ENCODE measurements around the gene OR2A12. TPM values are rescaled to one million over a fixed set of nuclear protein-coding genes. Genes with fewer than 3 reads are reported as not detected.
"Not testable (repeated sequence)": the region's sequence is repeated elsewhere in the genome, so short reads cannot be mapped to it uniquely, and the experiment has no call there.

Gene OR2A12
- total RNA-seq: not detected

- no peak for DNase-seq (ENCODE audit: low spot score)
Observed at GRCh38 chr7:144085978-144086377, at the start of gene OR2A12. Gene OR2A12 (plus strand): TSS chr7:144086278. CDS start chr7:144095108, 8,830 bp downstream.

DNA sequence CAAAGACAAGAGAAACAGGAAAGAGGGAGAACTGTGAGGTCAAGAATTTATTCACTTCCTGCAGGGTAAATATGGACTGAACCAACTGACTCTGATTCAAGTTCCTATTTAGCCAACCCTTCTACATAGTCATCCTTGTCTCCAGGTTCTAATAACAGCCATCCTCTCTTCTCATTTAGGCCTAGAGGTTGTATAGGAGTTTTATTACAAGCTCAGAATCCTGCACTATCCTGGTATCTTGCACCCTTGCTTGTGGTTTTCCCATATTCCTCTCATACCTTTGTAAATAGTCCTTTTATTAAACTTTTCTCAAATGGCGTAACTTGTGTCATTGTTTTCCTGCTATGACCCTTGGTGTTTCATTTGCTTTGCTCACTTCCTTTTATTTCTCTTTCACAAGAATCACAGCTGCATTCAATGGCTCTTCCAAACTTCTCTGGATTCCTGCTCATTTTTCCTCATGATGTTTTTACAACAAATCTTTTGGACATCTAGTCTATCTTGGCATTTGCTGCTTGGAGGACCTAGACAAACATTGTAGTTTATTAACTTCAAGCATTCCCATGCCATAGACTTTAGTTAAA is 49.7 kb upstream of the OR2A12 start:
- no peak for DNase-seq (ENCODE audit: low spot score)

DNA sequence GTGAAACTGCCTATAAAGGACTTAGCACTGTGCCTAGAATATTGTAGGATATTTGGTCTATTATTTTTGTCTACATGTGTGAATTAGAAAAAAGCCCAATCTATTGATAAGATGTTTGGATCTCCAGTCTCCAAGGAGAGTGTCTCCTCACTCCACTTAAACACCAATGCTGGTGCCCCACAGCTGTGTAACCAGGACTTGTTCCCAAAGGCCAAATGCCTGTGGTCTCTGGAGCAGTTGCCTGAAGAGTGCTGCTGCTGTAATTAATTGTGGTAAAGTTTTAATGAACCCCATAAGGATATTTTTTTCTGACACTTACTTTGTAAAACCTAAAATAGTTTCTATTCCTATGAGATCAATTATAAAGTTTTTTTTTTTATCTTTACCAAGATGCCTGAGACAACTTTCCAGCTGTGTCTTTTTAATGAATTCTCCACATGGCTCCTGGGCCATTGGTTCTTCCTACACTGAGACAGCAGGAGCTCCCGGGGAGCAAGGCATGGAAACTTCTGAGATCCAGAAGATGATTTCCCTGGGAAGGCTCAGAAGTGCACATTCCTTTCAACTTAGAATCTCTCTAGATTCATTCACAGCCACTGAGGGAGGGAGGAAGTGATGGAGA is 48.6 kb upstream of the OR2A12 start:
- DNase-seq (ENCODE audit: low spot score): no peak

- DNase-seq (ENCODE audit: low spot score): no peak
Observed at GRCh38 chr7:144038887-144039286, 47.2 kb upstream of the OR2A12 start.

DNA sequence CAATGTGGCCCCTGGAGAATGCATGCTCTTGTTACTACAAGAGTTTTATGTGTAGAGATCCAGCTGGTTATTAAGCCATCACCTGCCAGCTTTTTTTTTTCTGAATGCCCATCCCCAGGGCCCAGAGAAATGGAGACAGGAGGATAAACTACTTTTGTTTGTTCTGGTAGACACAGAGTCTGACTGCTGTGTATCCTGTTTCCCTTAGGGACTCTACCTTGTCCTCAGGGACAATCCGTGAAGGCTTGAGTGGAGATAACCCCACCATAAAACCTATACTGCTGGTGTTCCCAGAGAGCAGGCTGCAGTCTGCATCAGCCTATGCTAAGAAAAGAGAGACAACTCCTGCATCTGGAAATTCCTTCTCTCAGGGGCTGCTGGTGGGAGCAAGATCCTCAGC is 37.4 kb upstream of the OR2A12 start, which contains the start of gene OR2A5:
OR2A5 (plus strand) TSS at position 301 of the 400 bp plus-strand sequence. CDS start 1,454 bp downstream, outside the sequence.
- no peak for DNase-seq (ENCODE audit: low spot score)

DNA sequence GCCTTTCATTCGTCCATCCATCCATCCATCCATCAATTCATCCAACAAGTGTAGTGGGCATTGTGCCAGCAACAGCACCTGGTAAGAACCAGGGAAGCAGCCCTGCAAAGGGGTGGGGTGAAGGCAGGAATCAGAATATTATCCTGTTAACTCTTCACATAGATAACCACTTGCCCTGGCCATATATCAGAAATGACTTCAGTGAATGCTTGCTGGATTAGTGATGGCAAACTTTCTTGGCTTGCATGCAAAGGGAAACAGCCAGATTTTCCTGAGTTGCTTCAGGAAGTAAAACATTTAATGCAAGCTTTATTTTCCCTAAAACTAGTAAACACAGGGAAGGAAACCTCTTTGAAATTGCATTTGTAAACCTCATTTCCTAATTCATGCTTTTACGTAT is 36.6 kb upstream of the OR2A12 start:
- DNase-seq (ENCODE audit: low spot score): no peak

- DNase-seq (ENCODE audit: low spot score): no peak
Observed at GRCh38 chr7:144050093-144050492, 36.0 kb upstream of the OR2A12 start.

GRCh38 chr7:144050884-144051283 is 35.2 kb upstream of the OR2A12 start:
- not testable (repeated sequence) for DNase-seq (ENCODE audit: low spot score)

DNA sequence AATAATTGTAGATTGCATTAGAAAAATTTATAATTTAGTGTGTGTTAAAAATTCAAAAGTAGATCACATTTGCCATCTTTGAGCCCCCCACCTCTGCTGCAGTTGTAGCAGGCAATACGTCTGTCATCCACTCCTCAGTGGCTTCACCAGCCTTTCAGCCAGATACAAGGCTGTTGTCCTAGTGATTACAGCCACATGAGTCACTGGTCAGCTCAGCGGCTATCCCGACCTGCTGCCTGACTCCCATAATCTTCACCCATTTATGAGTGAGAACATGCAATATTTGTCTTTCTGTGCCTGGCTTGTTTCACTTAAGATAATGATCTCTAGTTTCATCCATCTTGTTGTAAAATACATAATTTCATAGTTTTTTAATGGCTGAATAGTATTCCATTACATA is 28.1 kb upstream of the OR2A12 start:
- DNase-seq (ENCODE audit: low spot score): no peak

GRCh38 chr7:144063710-144064109 is 22.4 kb upstream of the OR2A12 start:
- no peak for DNase-seq (ENCODE audit: low spot score)

DNA sequence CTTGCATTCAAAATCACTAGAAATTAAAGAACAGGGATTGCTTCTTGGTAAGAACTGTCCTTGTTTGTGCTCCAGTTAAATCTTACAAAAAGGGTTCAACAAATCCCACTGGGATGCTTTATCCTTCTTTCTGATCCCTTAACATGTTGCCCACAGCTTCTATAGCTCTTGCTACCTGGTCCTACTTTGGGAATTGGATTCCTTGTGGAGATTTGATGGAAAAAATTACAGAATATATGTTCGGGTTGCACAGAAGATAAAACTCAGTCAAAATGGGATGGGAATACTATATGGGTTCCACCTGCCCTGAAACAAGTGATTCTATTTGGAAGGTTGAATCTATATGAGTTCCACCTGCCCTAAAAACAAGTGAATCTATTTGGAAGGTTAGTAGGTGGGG is 16.6 kb upstream of the OR2A12 start, which contains the start of gene OR2A25:
OR2A25 (plus strand) TSS at position 301 of the 400 bp plus-strand sequence. CDS start 4,409 bp downstream, outside the sequence.
- no peak for DNase-seq (ENCODE audit: low spot score)

DNA sequence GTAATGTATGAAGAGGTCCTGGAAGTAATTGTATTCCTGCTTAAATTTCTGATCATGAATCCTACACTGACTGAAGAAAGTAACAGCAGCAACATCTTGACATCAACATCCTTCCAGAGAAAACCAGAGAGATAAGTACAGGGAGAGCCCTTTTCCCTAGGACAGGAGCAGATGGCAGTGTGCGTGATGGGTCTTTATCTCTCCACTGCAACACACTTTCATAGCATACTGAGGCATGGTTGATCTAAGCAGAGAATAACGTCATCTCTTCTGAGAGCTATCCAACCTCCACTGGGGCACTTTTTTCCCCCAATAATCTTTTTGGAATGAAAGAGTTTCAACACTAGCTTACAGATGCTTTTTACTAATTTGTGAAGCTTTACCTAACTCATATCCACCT is 16.1 kb upstream of the OR2A12 start:
- DNase-seq (ENCODE audit: low spot score): no peak

GRCh38 chr7:144074374-144074773 is 11.7 kb upstream of the OR2A12 start:
- no peak for DNase-seq (ENCODE audit: low spot score)

DNA sequence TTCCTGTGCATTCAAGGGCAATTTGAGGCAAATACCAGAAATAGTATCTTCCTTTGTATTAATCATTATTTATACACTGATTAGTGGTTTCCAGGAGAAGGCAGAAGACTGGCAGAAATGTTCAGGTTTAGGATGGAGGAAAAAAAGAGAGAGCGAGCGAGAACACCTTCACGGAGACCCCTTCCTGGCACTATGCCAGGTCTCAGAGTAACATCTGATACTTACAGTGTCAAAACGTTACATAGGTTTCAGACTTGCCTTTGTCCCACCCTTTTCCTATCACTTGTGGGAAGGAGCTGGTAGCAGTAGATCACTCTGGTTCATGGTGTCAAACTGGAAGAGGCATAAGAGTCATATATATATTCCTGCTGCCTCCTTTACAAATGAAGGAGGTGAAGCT is 652 bp downstream of the OR2A12 start:
- DNase-seq (ENCODE audit: low spot score): no peak

- DNase-seq (ENCODE audit: low spot score): no peak
Observed at GRCh38 chr7:144087230-144087629, 1.2 kb downstream of the OR2A12 start.

- DNase-seq (ENCODE audit: low spot score): no peak
Observed at GRCh38 chr7:144090667-144091066, 4.6 kb downstream of the OR2A12 start.

- DNase-seq (ENCODE audit: low spot score): no peak
Observed at GRCh38 chr7:144098776-144099175, 12.7 kb downstream of the OR2A12 start.

- DNase-seq (ENCODE audit: low spot score): no peak
Observed at GRCh38 chr7:144100607-144101006, 14.5 kb downstream of the OR2A12 start.

- no peak for DNase-seq (ENCODE audit: low spot score)
Observed at GRCh38 chr7:144102041-144102440, 16.0 kb downstream of the OR2A12 start.

GRCh38 chr7:144105211-144105610 is 19.1 kb downstream of the OR2A12 start:
- DNase-seq (ENCODE audit: low spot score): no peak

DNA sequence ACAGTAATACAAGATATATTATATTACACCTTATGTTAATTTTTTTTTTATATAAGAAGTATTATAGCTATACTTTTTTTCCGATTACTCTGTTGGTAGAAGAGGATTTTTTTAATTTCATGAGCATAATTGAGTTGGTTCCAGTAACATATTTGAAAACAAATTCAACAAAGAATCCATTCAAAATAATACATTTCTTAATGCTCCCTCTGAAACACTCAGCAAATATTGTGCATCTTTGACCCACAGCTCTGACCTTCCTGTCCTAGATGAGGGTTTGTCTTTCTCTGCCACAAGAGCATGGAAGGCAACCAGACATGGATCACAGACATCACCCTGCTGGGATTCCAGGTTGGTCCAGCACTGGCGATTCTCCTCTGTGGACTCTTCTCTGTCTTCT is 23.2 kb downstream of the OR2A12 start, which contains the start of gene OR2A2:
OR2A2 (plus strand) TSS at position 301 of the 400 bp plus-strand sequence; CDS start at position 301, 0 bp downstream.
- DNase-seq (ENCODE audit: low spot score): no peak

DNA sequence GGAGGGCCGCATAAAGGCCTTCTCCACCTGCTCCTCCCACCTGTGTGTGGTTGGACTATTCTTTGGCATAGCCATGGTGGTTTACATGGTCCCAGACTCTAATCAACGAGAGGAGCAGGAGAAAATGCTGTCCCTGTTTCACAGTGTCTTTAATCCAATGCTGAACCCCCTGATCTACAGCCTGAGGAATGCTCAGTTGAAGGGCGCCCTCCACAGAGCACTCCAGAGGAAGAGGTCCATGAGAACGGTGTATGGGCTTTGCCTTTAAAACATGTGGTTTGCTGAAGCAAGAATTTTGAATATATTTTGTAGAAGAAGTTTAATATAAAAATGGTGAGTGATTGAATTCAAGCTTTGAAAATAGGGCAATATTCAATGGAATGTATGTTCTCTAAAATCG is 24.2 kb downstream of the OR2A12 start:
- no peak for DNase-seq (ENCODE audit: low spot score)

- no peak for DNase-seq (ENCODE audit: low spot score)
Observed at GRCh38 chr7:144113651-144114050, 27.6 kb downstream of the OR2A12 start.
